Measurements from ENCODE around the gene CACNA1C.
A peak's percentile ranks its signal among the peaks of the same experiment; 100 is the strongest.

The CACNA1C gene

GRCh38 chr12:2578211-2578610 lies 525.4 kb downstream of the CACNA1C start:
- DNase-seq, result no peak

- no peak for DNase-seq
These were observed 526.0 kb downstream of the CACNA1C start for GRCh38 chr12:2578772-2579171.

GRCh38 chr12:2580821-2581220 lies 528.0 kb downstream of the CACNA1C start:
- DNase-seq, result no peak

- no peak for DNase-seq
These were observed 528.7 kb downstream of the CACNA1C start for GRCh38 chr12:2581293-2582045.

GRCh38 chr12:2582631-2583030 lies 529.8 kb downstream of the CACNA1C start:
- DNase-seq, result no peak

GRCh38 chr12:2583091-2583497 lies 530.3 kb downstream of the CACNA1C start:
- DNase-seq, result no peak

- no peak for DNase-seq
These were observed 531.0 kb downstream of the CACNA1C start for GRCh38 chr12:2583642-2584401.

GRCh38 chr12:2586156-2587038 lies 533.6 kb downstream of the CACNA1C start:
- peak; percentile 87 for DNase-seq

GRCh38 chr12:2588345-2588744 lies 535.6 kb downstream of the CACNA1C start:
- no peak for DNase-seq

GRCh38 chr12:2589381-2589780 lies 536.6 kb downstream of the CACNA1C start:
- no peak for DNase-seq

GRCh38 chr12:2593045-2593444 lies 540.3 kb downstream of the CACNA1C start:
- no peak for DNase-seq

- DNase-seq, result no peak
These were observed 543.7 kb downstream of the CACNA1C start for GRCh38 chr12:2596441-2596840.

- DNase-seq, result no peak
These were observed 552.5 kb downstream of the CACNA1C start for GRCh38 chr12:2605301-2605700.

- DNase-seq, result no peak
These were observed 553.6 kb downstream of the CACNA1C start for GRCh38 chr12:2606186-2606910.

- DNase-seq, result no peak
These were observed 555.3 kb downstream of the CACNA1C start for GRCh38 chr12:2607881-2608607.

GRCh38 chr12:2608608-2608945 lies 555.8 kb downstream of the CACNA1C start:
- DNase-seq, result no peak

GRCh38 chr12:2609020-2609419 lies 556.2 kb downstream of the CACNA1C start:
- DNase-seq, result no peak

GRCh38 chr12:2610358-2610757 lies 557.6 kb downstream of the CACNA1C start:
- DNase-seq, result no peak

GRCh38 chr12:2613326-2614073 lies 560.7 kb downstream of the CACNA1C start:
- no peak for DNase-seq

- no peak for DNase-seq
These were observed 561.6 kb downstream of the CACNA1C start for GRCh38 chr12:2614341-2614740.

- no peak for DNase-seq
These were observed 563.0 kb downstream of the CACNA1C start for GRCh38 chr12:2615665-2616402.

All from NCI-H524 treated with DMSO at 0.1 percent for 48 hours (cell line).